SK-N-SH (cell line): ENCODE measurements around the gene OPN3.

Experiments used
- CHD2 ChIP-seq: fragments of 150-350 bp; IDR thresholded peaks from 2 replicates; pipeline ENCODE4 v1.6.1; 2018; ENCODE audit warnings: low read length; ENCODE audit not compliant: partially characterized antibody
- EZH2phosphoT487 ChIP-seq: fragments of 200-600 bp; sonication (generic); IDR thresholded peaks from 2 replicates; pipeline ENCODE4 v1.6.1; 2017; ENCODE audit warnings: low read depth, mixed run types, mild to moderate bottlenecking, antibody characterized with exemption, moderate library complexity, borderline replicate concordance
- GATA2 ChIP-seq: sonication (generic); formaldehyde crosslinking; IDR thresholded peaks from 2 replicates; pipeline ENCODE4 v1.5.0; 2020; ENCODE audit warnings: mild to moderate bottlenecking, missing genetic modification reagents
- MAX ChIP-seq: IDR thresholded peaks from 2 replicates; pipeline ENCODE4 v1.4.0; 2012; ENCODE audit warnings: low read depth
- TAF1 ChIP-seq: IDR thresholded peaks from 2 replicates; pipeline ENCODE4 v1.6.1; 2012; ENCODE audit warnings: low read depth, mild to moderate bottlenecking, low read length, moderate library complexity, borderline replicate concordance
- TF ChIP-seq, protein P1 (sequence below): fragments of 200-600 bp; sonication (generic); IDR thresholded peaks from 2 replicates; pipeline ENCODE4 v1.6.1; 2017; ENCODE audit warnings: antibody characterized with exemption, mild to moderate bottlenecking, moderate library complexity

DNA sequence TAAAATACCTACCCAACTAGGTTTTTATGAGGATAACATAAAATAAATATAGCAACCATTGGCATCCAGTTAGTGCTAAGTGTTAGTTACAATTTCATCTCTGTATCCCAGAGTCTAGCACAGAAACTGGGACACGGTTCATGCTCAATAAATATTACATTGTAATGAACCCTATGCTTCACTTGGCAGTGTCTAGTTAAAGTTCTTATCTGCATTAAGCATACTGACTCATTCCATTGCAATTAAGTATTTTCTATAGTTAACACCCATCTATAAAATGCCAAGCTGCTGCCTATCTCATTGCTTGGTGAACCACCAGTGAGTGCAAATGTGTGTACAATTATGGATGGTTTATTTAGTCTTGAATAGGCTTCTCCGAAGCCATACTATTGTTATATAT, 15.2 kb downstream of the OPN3 start:
- TF ChIP-seq CHD2 (no peak), EZH2phosphoT487 (no peak), MAX (no peak), TAF1 (no peak), GATA2 (CRISPR knock-in tag) (no peak)
- TF ChIP-seq, protein P1, sequence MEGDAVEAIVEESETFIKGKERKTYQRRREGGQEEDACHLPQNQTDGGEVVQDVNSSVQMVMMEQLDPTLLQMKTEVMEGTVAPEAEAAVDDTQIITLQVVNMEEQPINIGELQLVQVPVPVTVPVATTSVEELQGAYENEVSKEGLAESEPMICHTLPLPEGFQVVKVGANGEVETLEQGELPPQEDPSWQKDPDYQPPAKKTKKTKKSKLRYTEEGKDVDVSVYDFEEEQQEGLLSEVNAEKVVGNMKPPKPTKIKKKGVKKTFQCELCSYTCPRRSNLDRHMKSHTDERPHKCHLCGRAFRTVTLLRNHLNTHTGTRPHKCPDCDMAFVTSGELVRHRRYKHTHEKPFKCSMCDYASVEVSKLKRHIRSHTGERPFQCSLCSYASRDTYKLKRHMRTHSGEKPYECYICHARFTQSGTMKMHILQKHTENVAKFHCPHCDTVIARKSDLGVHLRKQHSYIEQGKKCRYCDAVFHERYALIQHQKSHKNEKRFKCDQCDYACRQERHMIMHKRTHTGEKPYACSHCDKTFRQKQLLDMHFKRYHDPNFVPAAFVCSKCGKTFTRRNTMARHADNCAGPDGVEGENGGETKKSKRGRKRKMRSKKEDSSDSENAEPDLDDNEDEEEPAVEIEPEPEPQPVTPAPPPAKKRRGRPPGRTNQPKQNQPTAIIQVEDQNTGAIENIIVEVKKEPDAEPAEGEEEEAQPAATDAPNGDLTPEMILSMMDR, result no peak
